ENCODE measurements around the gene ZNF385D.

Gene ZNF385D

DNA sequence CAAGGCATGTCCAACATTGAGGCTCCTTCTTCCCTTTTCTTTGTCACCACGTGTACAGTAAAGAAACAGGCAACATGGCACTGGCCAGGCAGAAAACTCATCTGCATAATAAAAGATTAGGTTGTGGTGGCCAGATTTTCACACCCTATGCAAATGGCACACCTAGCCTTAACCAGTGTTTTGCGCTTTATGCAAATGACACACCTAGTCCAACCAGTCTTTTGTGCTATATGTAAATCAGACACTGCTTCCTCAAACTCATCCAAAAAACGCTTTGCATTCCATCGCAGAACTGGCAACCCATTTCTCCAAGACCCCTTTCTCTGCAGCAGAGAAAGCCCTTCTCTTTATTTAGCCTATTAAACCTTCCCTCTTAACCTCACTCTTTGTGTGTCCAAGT is 109.1 kb downstream of the ZNF385D start:
- Histone ChIP-seq H3K9me3 (ENCODE audit: control insufficient read depth, insufficient read depth, low read length) (no peaks in the 10 kb centered on the region), H3K36me3 (ENCODE audit: insufficient read depth, low read length) (no peaks in the 10 kb centered on the region), H3K4me1 (ENCODE audit: insufficient read depth, low read length) (peaks cover 6% of the 10 kb centered on the region; the same call in 1 of the 2 replicates), H3K9ac (ENCODE audit: low read depth, low read length) (no peak overlapping the region)

DNA sequence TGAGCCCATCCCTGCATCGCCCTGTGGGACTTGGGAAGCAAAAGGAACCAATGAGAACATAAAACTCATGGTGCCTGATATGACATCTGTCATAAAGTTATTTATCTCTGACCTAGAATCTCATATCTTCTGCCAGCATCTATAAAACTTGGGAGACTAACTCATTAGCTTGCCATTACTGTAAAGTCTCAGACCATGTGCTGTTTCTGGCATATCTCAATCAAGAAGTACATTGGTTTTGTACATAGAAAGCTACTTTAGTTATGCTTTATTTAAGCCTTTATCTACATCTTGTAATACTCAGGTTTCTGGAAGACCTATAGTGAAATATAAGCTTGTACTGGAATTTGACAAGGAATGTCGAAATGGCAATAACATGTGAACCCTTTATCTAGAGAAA is 112.5 kb downstream of the ZNF385D start:
- H3K4me1 ChIP-seq (ENCODE audit: insufficient read depth, low read length): no peaks in the 10 kb centered on the region
- no peaks in the 10 kb centered on the region for H3K36me3 ChIP-seq (ENCODE audit: insufficient read depth, low read length)
- no peak overlapping the region for H3K9ac ChIP-seq (ENCODE audit: low read depth, low read length)
- H3K9me3 ChIP-seq (ENCODE audit: control insufficient read depth, insufficient read depth, low read length): no peaks in the 10 kb centered on the region

DNA sequence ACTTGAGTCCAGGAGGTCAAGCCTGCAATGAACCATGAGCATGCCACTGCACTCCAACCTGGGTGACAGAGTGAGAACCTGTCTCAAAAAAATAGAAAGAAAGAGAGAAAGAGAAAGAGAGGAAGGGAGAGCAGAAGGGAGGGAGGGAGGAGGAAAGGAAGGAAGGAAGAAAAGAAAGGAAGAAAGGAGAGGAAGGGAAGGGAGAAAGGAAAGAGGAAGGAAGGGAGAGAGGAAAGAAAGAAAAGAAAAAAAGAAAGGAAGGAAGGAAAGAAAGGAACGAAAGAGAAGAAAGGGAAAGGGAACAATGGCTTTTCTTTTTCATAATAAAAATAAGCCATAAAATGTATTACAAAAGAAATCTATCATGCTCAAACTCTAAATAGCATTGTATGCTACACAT is 116.9 kb downstream of the ZNF385D start:
- no peak overlapping the region for H3K9ac ChIP-seq (ENCODE audit: low read depth, low read length)
- H3K9me3 ChIP-seq (ENCODE audit: control insufficient read depth, insufficient read depth, low read length): no peaks in the 10 kb centered on the region
- H3K36me3 ChIP-seq (ENCODE audit: insufficient read depth, low read length): no peaks in the 10 kb centered on the region
- H3K4me1 ChIP-seq (ENCODE audit: insufficient read depth, low read length): no peaks in the 10 kb centered on the region

- H3K9me3 ChIP-seq (ENCODE audit: control insufficient read depth, insufficient read depth, low read length): no peaks in the 10 kb centered on the region
- H3K4me1 ChIP-seq (ENCODE audit: insufficient read depth, low read length): peaks cover 12% of the 10 kb centered on the region; the same call in 1 of the 2 replicates
- no peaks in the 10 kb centered on the region for H3K36me3 ChIP-seq (ENCODE audit: insufficient read depth, low read length)
- no peak overlapping the region for H3K9ac ChIP-seq (ENCODE audit: low read depth, low read length)
Observed at GRCh38 chr3:21624524-21624923, 126.5 kb downstream of the ZNF385D start.

- Histone ChIP-seq H3K9me3 (ENCODE audit: control insufficient read depth, insufficient read depth, low read length) (no peaks in the 10 kb centered on the region), H3K9ac (ENCODE audit: low read depth, low read length) (no peak overlapping the region), H3K4me1 (ENCODE audit: insufficient read depth, low read length) (peaks cover 12% of the 10 kb centered on the region; the same call in 1 of the 2 replicates), H3K36me3 (ENCODE audit: insufficient read depth, low read length) (no peaks in the 10 kb centered on the region)
Observed at GRCh38 chr3:21621181-21621651, 129.8 kb downstream of the ZNF385D start.

GRCh38 chr3:21620511-21621155 is 130.4 kb downstream of the ZNF385D start:
- no peak overlapping the region for H3K9ac ChIP-seq (ENCODE audit: low read depth, low read length)

GRCh38 chr3:21618695-21619094 is 132.3 kb downstream of the ZNF385D start:
- no peaks in the 10 kb centered on the region for H3K36me3 ChIP-seq (ENCODE audit: insufficient read depth, low read length)
- no peak overlapping the region for H3K9ac ChIP-seq (ENCODE audit: low read depth, low read length)
- no peaks in the 10 kb centered on the region for H3K9me3 ChIP-seq (ENCODE audit: control insufficient read depth, insufficient read depth, low read length)

More at GRCh38 chr3:21620511-21621155, 130.4 kb downstream of the ZNF385D start:
- Histone ChIP-seq H3K4me1 (ENCODE audit: insufficient read depth, low read length) (peaks cover 12% of the 10 kb centered on the region; the same call in 1 of the 2 replicates), H3K36me3 (ENCODE audit: insufficient read depth, low read length) (no peaks in the 10 kb centered on the region), H3K9me3 (ENCODE audit: control insufficient read depth, insufficient read depth, low read length) (no peaks in the 10 kb centered on the region)

DNA sequence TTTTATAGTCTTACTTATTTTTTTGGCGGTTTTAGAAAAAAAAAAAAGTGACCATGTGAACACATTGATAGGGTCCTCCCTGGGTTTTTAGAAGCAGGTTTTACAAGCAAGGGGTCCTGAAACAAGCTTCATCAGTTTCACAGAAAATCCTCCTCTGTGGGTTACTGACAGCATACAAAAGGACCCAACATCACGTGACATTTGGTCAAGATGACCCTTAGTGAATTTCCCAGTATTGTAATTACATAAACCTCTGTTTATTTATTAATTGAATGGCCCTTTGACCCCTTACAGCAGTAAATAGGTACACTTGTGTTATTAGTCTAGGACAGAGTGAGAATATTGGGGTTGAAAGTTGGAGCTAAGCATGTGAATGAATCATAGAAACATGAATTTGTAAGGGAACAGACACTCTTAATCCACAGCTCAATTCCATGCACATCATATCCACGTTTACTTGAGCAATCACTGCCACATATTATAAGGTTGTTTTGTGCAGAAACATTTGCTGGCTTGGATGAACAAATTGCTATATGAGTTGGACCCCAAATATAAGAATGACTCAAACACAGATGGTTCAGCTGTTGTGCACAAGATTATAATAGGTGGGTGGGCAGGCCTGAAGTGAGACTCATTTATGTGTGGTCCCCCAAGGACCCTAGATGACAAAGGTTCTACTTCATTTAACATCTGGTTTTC is 137.5 kb downstream of the ZNF385D start:
- no peaks in the 10 kb centered on the region for H3K4me1 ChIP-seq (ENCODE audit: insufficient read depth, low read length)
- H3K9ac ChIP-seq (ENCODE audit: low read depth, low read length): no peak overlapping the region
- H3K9me3 ChIP-seq (ENCODE audit: control insufficient read depth, insufficient read depth, low read length): no peaks in the 10 kb centered on the region
- no peaks in the 10 kb centered on the region for H3K36me3 ChIP-seq (ENCODE audit: insufficient read depth, low read length)

More at GRCh38 chr3:21618695-21619094, 132.3 kb downstream of the ZNF385D start:
- peaks cover 12% of the 10 kb centered on the region; the same call in 1 of the 2 replicates for H3K4me1 ChIP-seq (ENCODE audit: insufficient read depth, low read length)

GRCh38 chr3:21601178-21601577 is 149.8 kb downstream of the ZNF385D start:
- H3K9ac ChIP-seq (ENCODE audit: low read depth, low read length): no peak overlapping the region
- no peaks in the 10 kb centered on the region for H3K36me3 ChIP-seq (ENCODE audit: insufficient read depth, low read length)
- H3K9me3 ChIP-seq (ENCODE audit: control insufficient read depth, insufficient read depth, low read length): no peaks in the 10 kb centered on the region
- 0 out of 2 replicates have a peak, but pooled peaks cover 7% of the 10 kb centered on the region for H3K4me1 ChIP-seq (ENCODE audit: insufficient read depth, low read length)

DNA sequence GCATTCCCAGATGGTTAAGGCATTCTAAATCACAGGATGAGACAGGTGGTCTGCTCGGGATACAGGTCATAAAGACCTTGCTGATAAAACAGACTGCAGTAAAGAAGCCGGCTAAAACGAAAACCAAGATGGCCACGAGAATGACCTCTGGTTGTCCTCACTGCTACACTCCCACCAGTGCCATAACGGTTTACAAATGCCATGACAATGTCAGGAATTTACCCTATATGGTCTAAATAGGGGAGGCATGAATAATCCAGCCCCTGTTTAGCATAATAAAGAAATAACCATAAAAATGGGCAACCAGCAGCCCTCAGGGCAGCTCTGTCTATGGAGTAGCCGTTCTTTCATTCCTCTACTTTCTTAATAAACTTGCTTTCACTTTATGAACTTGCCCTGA is 151.1 kb downstream of the ZNF385D start:
- no peaks in the 10 kb centered on the region for H3K9me3 ChIP-seq (ENCODE audit: control insufficient read depth, insufficient read depth, low read length)
- H3K9ac ChIP-seq (ENCODE audit: low read depth, low read length): no peak overlapping the region
- 0 out of 2 replicates have a peak, but pooled peaks cover 7% of the 10 kb centered on the region for H3K4me1 ChIP-seq (ENCODE audit: insufficient read depth, low read length)
- no peaks in the 10 kb centered on the region for H3K36me3 ChIP-seq (ENCODE audit: insufficient read depth, low read length)

DNA sequence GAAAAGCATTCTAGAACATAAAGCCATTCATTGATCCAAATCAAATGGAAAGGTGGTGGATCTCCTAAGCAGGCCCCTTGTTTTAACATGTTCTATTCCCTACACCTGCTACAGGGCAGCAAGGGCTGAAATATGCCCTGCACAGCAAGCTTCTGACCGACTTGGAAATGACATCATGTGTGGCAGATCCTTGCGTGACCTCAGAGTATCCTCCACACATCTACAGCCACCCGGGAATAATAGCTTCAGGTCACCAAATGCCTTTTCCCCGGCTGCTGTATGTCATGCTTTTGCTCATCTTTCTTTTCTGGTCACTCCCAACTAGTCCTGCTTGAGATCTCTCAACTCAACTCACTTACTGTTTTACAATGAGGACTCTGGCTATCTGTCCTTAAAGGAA is 158.2 kb downstream of the ZNF385D start:
- no peaks in the 10 kb centered on the region for H3K9me3 ChIP-seq (ENCODE audit: control insufficient read depth, insufficient read depth, low read length)
- no peak overlapping the region for H3K9ac ChIP-seq (ENCODE audit: low read depth, low read length)
- H3K36me3 ChIP-seq (ENCODE audit: insufficient read depth, low read length): no peaks in the 10 kb centered on the region
- no peaks in the 10 kb centered on the region for H3K4me1 ChIP-seq (ENCODE audit: insufficient read depth, low read length)

DNA sequence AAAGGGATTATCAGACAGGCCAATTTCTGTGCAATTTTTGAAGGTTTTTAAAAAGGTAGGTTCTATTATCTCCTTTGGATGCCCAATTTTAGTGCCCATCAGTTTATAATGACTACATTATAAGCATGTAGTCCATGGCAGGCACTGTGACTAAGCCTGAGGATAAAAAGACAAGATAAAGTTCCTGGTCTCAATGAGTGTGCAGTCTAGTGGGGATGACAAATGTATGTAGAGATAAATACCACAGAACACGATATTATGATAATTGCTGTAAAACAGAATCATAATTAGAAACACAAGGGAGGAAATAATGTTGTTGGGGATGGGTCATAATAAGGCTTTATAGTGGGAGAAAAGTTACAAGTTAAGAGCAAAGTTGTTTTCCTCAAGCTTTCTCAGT is 163.1 kb downstream of the ZNF385D start:
- no peaks in the 10 kb centered on the region for H3K9me3 ChIP-seq (ENCODE audit: control insufficient read depth, insufficient read depth, low read length)
- H3K4me1 ChIP-seq (ENCODE audit: insufficient read depth, low read length): no peaks in the 10 kb centered on the region
- no peaks in the 10 kb centered on the region for H3K36me3 ChIP-seq (ENCODE audit: insufficient read depth, low read length)
- no peak overlapping the region for H3K9ac ChIP-seq (ENCODE audit: low read depth, low read length)

DNA sequence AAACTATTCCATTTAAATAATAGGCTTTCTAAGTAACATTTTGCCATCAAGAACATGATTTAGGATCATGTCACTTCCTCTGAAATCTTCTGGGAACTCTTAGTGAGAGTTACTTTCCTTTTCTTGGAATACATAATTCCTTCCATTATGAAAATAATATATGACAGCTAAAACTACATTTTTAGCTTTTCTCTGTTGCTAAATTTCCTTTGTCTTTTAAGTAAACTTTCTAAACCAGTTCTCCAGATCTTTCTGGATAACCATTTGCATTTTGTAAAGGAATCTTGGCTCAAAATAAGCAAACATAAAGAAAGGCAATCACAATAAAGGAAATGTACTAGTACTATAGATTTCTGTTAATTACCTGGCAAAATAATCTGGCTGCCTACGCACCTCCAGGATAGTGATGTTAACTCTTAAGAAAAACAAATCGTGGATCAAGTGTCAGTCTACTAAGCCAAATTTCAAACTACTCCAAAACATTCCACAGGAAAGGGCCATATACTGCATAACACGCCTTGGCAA is 165.7 kb downstream of the ZNF385D start:
- Histone ChIP-seq H3K4me1 (ENCODE audit: insufficient read depth, low read length) (no peaks in the 10 kb centered on the region), H3K9ac (ENCODE audit: low read depth, low read length) (no peak overlapping the region), H3K36me3 (ENCODE audit: insufficient read depth, low read length) (no peaks in the 10 kb centered on the region), H3K9me3 (ENCODE audit: control insufficient read depth, insufficient read depth, low read length) (no peaks in the 10 kb centered on the region)

DNA sequence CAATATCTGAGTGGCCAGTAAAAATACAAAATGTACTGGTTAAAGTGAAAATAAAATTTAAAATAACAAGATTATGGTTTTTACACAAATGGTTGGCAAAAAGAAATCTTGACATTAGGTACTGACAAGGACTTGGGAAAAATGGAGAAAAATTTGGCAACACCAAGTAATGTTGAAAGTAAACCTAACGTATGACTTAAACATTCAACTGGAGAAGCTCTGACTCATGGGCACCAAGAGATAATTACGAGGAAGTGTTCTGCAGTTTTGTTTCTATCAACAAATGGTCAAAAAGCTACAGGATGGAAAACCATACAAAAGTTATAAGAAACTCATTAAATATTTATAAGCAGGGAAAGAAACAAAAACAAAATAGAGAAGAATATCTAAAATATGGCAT is 177.7 kb downstream of the ZNF385D start:
- no peak overlapping the region for H3K9ac ChIP-seq (ENCODE audit: low read depth, low read length)
- H3K4me1 ChIP-seq (ENCODE audit: insufficient read depth, low read length): 0 out of 2 replicates have a peak, but pooled peaks cover 3% of the 10 kb centered on the region

DNA sequence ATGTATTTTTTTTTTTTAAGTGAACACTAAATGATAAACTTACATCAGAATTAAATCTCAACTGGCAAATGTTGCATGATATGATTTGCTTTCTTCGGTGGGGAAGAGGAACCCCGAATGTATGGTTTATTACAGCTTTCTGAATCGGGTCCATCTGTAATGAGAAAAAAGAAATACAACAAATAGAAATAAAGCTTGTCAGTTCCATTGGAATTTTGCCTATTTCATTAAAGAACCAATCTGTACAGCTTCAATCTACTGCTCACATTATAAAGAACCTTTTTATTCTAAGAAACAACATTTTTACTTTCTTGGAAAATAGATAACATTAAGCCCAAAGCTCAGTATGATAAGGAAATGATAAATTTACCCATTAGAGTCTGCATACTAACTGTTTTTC is 186.5 kb downstream of the ZNF385D start:
- Histone ChIP-seq H3K4me1 (ENCODE audit: insufficient read depth, low read length) (no peaks in the 10 kb centered on the region), H3K9me3 (ENCODE audit: control insufficient read depth, insufficient read depth, low read length) (no peaks in the 10 kb centered on the region), H3K9ac (ENCODE audit: low read depth, low read length) (no peak overlapping the region), H3K36me3 (ENCODE audit: insufficient read depth, low read length) (no peaks in the 10 kb centered on the region)

More for the DNA sequence above, 177.7 kb downstream of the ZNF385D start:
- Histone ChIP-seq H3K36me3 (ENCODE audit: insufficient read depth, low read length) (no peaks in the 10 kb centered on the region), H3K9me3 (ENCODE audit: control insufficient read depth, insufficient read depth, low read length) (no peaks in the 10 kb centered on the region)

Data from ES-I3 (cell line).